ENCODE results near the gene IGF1. TPM values are rescaled to one million over a fixed set of nuclear protein-coding genes. Genes with fewer than 3 reads are reported as not detected.

IGF1 gene
- total and polyA plus RNA-seq, 9 of the 15 experiments (the other 6 are each of a cell fraction or from before 2014, with no cell fraction given) = 3.7 to 13.9 (median 4.5) TPM

GRCh38 chr12:102441077-102441596, 39.2 kb downstream of the IGF1 start (continued):
- TF ChIP-seq POLR2H (tag; IDR thresholded peaks at IDR 0.05; ENCODE audit: low read depth) = peak; percentile 59; the same call in 1 of the 2 replicates
- TF ChIP-seq, protein P1, sequence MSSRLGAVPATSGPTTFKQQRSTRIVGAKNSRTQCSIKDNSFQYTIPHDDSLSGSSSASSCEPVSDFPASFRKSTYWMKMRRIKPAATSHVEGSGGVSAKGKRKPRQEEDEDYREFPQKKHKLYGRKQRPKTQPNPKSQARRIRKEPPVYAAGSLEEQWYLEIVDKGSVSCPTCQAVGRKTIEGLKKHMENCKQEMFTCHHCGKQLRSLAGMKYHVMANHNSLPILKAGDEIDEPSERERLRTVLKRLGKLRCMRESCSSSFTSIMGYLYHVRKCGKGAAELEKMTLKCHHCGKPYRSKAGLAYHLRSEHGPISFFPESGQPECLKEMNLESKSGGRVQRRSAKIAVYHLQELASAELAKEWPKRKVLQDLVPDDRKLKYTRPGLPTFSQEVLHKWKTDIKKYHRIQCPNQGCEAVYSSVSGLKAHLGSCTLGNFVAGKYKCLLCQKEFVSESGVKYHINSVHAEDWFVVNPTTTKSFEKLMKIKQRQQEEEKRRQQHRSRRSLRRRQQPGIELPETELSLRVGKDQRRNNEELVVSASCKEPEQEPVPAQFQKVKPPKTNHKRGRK (tag; IDR thresholded peaks at IDR 0.05) = no peak
- TF ChIP-seq RFX7 (CRISPR knock-in tag; IDR thresholded peaks at IDR 0.05) = no peak
- no peak for TF ChIP-seq USF1 (CRISPR knock-in tag; IDR thresholded peaks at IDR 0.05)
- no peak for TF ChIP-seq NR1H2 (CRISPR knock-in tag; IDR thresholded peaks at IDR 0.05)
- peak; percentile 36; the same call in 1 of the 2 replicates for TF ChIP-seq KLF16 (IDR thresholded peaks at IDR 0.05)
- TF ChIP-seq SNRNP70 (optimal IDR thresholded peaks at IDR 0.05; ENCODE audit: low read depth, low read length) = no peak
- TF ChIP-seq PCBP2 (IDR thresholded peaks at IDR 0.05; ENCODE audit: low read depth, low read length, poor library complexity, severe bottlenecking) = no peak
- no peak for TF ChIP-seq ZNF695 (CRISPR knock-in tag; IDR thresholded peaks at IDR 0.05)
- no peak for TF ChIP-seq THRA (IDR thresholded peaks at IDR 0.05)
- TF ChIP-seq ZNF184 (CRISPR knock-in tag; IDR thresholded peaks at IDR 0.05) = no peak
- TF ChIP-seq ZNF316 (IDR thresholded peaks at IDR 0.05) = peak; percentile 93
- no peak for TF ChIP-seq YBX1 (IDR thresholded peaks at IDR 0.05)
- TF ChIP-seq FOXA3 (CRISPR knock-in tag; conservative IDR thresholded peaks at IDR 0.05 in 1 of 2, IDR thresholded peaks at IDR 0.05 in 1 of 2) = no peak
- TF ChIP-seq RBM15 (IDR thresholded peaks at IDR 0.05; ENCODE audit: insufficient read depth, low read length) = no peak
- no peak for TF ChIP-seq BMI1 (IDR thresholded peaks at IDR 0.05; ENCODE audit: low read length)
- no peak for TF ChIP-seq SMAD1 (IDR thresholded peaks at IDR 0.05; ENCODE audit: low read depth, low read length, partially characterized antibody)
- TF ChIP-seq ZNF143 (CRISPR knock-in tag; IDR thresholded peaks at IDR 0.05) = no peak
- peak; percentile 94 for TF ChIP-seq FOSL1 (tag; conservative IDR thresholded peaks at IDR 0.05)
- TF ChIP-seq EP400 (IDR thresholded peaks at IDR 0.05) = peak; percentile 84
- no peak for TF ChIP-seq NKRF (IDR thresholded peaks at IDR 0.05; ENCODE audit: borderline replicate concordance)
- TF ChIP-seq L3MBTL2 (IDR thresholded peaks at IDR 0.05) = peak; percentile 32; the same call in 1 of the 2 replicates
- no peak; the same call in 1 of the 2 replicates for TF ChIP-seq ZNF239 (CRISPR knock-in tag; IDR thresholded peaks at IDR 0.05)
- TF ChIP-seq CREB3 (tag; conservative IDR thresholded peaks at IDR 0.05; ENCODE audit: low read depth) = no peak

All from K562 (cell line).